T follicular helper cell (primary cell): Measurements from ENCODE around the gene CHRM4.
A peak's percentile ranks its signal among the peaks of the same experiment; 100 is the strongest.

ENCODE experiments used
- DNase-seq: peaks from one replicate; pipeline ENCODE4 v3.0.0-alpha.2; 2020; ENCODE audit warnings: low read depth

Gene CHRM4

DNA sequence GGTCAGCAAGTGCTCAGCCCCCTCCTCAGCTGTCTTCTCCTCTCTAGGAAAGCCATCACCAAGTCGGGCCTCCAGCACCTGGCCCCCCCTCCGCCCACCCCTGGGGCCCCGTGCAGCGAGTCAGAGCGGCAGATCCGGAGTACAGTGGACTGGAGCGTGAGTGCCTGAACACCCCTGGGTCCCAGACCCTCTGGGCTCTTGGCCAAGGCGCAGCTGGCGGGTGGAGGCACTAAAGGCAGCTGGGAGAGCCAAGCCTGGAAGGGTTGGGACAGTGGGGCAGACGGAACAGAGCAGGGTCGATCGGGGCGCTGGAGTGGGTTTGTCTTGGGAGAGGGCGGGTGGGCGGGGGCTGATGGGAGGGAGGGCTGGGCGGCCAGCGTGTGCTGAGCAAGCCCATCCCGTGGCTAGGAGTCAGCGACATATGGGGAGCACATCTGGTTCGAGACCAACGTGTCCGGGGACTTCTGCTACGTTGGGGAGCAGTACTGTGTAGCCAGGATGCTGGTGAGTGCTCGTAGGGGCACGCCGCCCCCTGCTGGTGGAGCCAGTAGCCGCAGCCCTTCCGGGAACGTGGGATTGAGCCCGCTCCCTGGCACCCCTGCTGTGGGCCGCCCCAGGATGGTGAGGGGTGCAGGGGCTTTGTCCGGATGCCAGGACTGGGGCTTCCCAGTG, 24.2 kb downstream of the CHRM4 start:
- DNase-seq = peak; percentile 63

DNA sequence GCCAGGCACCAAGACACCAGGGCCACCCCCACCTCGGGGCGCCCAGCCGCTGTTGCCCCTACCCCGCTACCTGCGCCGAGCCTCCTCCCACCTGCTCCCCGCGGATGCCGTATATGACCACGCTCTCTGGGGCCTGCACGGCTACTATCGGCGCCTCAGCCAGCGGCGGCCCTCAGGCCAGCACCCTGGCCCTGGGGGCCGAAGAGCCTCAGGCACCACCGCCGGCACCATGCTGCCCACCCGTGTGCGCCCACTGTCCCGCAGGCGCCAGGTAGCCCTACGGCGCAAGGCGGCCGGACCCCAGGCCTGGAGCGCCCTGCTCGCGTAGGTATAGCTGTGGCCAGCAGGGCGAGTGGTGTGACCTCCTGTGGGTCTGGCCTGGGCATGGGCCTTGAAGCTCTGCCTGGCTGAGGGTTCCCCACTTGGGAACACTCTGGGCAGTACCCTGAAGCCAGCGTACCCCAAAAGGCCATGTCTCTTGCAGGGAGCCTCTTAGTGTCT, 24.9 kb downstream of the CHRM4 start:
- no peak for DNase-seq

DNA sequence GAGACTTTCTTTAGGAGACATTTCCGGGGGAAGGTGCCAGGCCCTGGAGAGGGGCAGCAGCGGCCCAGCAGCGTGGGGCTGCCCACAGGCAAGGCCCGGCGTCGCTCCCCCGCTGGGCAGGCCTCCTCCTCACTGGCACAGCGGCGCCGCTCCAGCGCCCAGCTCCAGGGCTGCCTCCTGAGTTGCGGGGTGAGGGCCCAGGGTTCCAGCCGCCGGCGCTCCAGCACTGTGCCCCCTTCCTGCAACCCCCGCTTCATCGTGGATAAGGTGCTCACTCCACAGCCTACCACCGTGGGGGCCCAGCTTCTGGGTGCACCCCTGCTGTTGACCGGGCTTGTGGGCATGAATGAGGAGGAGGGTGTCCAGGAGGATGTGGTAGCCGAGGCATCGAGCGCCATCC, 25.3 kb downstream of the CHRM4 start:
- DNase-seq = no peak

DNA sequence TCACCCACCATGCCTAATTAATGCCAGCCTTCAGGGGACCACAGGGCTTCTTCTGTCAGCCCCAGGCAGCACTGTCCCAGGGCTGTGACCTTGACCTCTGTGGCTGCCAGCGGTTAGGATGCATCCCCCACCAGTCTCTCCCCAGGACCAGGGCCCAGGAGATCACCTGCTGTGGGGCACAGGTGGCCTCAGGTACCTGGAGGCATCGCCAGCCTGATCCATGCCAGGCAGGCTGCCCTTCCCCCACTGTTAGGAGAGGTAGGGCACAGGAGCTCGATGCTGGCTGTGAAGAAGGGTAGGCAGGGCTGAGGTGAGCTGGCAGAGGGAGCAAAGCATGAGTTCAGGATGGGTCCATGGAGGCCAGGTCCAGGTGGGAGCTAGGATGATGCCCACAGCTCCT, 26.8 kb downstream of the CHRM4 start:
- no peak for DNase-seq

DNA sequence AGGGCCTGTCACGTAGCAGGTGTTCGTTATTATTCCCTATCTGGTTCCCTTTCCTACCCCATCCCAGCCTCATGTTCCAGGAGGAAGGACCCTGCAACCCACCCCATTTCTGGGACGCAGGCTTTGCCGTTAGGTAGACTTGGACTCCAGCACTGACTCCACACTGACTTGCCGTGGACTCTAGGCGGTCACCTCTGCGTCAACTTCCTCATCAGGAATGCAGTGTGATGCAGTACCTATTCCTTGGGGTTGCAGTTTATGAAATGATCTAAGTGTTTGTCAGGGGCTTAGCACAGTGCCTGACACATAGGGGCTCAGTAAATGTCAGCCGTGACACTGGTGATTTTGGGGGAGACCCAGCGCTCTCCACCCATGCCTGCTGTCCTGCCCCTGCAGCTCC, 27.5 kb downstream of the CHRM4 start:
- no peak for DNase-seq

DNA sequence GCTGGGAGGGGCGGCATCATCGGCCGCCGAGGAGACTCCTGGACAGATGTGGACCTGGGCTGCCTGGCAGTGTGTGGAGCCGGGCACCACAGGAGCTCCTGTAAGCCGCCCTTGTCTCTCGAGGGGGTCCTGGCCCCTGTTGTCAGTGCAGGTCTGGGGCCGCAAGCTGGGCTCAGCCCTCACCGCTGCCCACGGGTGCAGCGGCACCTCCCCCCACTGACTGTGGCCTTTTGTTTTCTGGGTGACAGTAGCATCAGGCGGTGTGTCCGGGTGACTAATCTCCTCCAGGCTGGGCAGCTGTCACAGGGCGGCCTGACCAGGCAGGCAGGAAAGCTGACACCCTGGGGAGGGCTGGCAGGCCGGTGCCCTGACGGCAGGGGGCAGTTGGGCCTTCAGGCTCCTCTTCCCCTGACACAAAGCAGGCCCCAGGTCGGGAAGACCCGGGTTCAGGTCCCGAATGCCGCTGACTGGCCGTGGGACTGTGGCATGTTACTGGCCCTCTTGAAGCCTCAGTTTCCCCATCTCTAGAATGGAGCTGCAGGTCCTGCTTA, 28.0 kb downstream of the CHRM4 start:
- no peak for DNase-seq

DNA sequence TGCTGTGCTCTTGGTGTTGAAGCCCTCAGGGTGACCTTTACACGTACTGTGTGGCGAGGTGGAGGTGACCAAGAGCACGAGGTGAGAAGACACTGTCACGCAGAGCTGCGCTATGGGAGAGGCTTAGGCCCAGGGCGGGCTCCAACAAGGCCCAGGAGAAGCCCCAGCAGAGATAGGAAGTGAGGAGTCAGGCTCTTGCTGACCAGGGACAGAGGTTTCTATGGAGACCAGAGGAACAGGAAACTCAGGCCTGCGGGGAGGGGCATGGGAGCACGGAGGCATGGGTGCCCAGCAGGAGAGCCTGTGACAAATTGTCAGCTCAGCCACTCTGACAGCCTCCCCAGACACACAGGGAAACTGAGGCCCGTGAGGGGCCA, 28.6 kb downstream of the CHRM4 start:
- no peak for DNase-seq

DNA sequence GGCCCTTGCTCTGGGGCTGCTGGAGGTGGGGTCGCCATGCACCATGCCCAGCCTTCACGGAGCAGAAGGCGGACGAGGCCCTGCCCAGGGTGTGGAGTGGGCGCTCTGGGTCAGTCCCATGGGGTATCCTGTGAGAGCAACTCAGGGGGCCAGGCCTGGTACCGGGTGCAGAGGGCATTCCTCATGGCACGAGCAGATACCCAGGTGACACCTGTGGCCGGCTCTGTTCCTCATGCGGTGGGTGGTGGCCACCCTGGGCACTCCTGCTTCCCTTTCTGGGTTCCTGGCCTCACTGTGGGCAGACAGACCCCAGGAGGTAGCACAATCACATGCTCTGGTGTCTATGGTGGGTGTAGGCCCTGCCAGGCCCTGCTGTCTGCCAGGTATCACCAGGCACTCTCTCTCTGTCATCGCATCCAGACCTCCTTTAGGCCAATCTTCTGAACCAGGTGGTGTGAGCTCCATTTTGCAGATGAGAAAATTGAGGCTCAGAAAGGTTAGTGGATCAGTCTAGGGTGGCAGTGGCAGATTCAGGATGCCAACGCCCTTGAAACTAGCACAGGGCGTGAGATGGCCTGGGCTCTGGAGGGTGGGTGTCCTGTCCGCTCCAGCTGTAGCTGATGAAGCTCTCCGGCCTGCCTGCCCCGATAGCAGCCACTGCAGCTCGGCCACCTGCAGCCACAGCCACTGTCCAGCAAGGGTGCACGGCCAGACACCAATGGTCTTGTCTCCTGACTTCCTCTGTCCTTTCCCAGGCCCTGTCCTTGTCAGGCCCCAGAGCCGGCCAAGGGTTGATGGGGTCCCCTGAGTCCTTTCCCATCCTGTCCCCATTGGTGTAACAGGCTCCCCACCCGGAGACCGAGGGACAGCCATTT, 29.2 kb downstream of the CHRM4 start:
- DNase-seq = no peak

DNA sequence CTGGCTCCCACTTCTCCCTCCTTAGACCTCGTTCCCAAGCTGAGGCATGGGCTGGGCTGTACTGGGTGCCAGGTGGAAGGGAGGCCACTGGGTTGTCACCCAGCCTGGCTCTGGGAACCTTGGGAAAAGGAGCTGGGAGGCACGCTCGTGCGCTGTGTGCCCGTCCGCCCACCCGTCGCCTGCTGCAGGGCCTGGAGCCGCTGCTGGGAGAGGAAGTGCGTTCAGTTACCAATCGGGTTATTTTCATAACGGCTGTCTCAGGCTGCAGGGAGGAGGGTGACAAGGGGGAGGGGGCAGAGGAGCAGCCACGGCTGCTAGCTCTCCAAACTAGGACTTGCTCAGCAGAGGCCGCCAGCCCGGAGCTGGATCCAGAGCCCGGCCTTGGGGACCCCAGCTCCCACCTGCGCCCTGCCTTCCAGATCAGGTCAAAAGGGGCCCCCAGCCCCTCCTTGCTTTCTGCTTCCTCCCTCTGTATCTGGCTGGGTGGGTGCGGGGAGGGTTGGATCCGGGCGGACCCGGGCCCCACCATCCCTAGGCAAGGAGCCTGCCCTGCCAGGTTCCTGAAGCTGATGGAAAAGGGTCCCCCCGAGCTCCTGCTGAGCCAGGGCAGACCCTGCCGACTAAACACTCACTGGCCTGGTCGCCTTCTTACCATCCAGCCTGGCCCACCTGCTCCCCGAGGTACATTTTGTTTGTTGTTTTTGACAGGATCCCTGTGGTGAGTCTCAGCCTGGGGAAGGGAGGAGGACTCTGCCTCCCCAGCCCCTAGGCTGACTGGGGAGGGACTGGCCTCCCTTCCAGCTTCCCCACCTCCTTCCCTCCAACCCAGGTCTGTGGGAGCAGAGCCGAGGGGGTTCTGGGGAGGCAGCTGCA, 30.1 kb downstream of the CHRM4 start:
- peak; percentile 55 for DNase-seq

DNA sequence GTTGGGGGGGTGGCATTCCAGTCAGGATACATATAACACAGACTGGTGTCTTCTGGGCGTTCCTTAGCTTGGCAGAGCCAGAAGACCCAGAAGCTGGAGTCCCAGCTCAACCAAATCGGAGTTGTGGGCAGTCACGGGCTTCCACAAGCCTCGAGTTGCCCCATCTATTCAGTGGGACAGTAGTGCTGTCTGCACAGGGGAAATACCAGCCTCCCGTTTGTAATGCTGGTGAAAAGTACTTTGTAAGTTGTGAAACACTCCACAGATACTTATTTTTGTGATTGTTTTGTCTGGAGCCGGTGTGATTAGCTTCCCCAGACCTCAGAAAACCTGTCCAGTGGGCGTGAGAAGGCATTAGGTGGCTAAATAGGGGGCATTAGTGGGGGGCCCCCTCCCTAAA, 30.7 kb downstream of the CHRM4 start:
- DNase-seq = no peak

DNA sequence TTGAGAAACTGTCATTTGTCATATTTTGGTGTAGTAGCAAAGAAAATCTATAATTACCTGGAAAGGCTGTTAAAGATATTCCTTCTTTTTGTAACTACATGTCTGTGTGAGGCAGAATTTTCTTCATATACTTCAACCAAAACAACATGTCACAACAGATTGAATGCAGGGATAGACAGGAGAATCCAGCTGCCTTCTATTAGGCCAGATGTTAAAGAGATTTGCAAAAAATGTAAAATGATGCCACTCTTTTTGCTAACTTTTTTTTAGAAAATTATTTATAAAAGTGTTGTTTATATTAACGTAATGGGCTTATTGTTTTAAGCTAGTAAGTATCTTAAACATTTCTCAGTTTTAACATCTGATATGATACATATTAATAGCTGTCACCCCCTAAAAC, 31.6 kb downstream of the CHRM4 start:
- DNase-seq = no peak

DNA sequence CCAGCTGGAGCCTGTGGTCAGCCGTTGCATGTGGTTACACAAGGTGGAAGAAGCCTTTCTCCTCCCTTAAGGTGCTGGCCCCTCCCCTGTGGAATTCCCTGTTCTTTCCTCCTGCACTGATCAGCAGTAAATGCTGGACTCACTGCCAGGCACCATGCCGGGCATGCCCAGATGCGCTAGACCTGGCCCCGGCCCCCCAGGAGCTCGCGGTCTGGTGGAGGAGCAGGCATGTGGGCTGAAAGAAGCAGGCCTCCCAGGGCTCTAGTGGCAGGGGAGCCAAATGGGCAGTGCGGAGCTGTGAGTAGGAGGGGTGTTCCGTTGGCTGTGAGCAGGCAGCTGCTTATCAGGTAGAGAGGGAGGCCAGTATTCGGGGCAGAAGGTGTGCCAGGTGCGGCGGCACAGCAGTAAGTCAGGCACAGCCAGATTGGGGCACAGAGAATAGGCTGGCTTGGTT, 34.1 kb downstream of the CHRM4 start:
- DNase-seq = no peak

DNA sequence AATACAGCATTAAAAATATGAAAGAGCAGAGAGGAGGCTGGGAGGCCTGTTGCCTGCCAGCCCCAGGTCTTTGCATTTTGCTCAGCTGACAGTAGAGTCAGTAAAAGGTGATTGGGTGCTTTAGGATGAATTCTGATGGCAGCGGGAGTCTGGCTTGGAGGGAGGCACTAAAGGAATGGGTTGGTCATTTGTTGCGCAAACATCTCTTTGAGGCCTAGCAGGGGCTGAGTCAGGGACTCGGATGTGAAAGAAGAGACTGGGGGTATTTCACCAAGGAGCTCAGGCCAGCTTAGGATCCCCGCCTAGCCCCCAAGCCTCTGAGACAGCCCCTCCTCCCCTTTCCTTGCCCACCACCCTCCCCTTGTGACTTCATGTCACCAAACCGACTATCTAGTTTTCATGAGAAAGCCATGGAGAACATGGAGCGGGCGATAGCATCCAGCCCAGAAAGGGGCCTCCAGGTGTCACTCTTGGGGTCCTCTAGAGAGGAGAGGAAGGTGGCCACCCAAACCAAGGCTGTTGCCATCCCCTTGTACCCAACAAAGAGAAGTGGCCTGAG, 34.6 kb downstream of the CHRM4 start:
- DNase-seq = no peak

DNA sequence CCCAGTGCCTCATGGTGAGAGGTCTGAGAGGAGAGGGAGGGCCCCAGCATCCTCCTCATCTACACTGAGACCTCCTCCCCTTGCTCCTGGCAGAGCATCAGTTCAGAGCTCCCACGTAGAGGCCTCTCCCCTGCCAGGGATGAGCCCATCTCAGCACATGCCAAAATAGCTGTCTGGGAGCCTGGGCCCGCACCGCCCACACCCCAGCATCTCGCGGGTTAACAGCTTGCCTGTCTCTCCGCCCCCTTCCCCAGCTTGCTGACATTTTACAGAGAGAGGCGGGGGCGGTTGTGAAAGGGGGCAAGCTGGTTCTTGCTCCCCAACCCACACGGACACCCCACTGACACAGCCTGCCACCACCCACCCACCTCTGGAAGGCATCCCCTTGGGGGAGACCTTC, 37.9 kb downstream of the CHRM4 start:
- no peak for DNase-seq

DNA sequence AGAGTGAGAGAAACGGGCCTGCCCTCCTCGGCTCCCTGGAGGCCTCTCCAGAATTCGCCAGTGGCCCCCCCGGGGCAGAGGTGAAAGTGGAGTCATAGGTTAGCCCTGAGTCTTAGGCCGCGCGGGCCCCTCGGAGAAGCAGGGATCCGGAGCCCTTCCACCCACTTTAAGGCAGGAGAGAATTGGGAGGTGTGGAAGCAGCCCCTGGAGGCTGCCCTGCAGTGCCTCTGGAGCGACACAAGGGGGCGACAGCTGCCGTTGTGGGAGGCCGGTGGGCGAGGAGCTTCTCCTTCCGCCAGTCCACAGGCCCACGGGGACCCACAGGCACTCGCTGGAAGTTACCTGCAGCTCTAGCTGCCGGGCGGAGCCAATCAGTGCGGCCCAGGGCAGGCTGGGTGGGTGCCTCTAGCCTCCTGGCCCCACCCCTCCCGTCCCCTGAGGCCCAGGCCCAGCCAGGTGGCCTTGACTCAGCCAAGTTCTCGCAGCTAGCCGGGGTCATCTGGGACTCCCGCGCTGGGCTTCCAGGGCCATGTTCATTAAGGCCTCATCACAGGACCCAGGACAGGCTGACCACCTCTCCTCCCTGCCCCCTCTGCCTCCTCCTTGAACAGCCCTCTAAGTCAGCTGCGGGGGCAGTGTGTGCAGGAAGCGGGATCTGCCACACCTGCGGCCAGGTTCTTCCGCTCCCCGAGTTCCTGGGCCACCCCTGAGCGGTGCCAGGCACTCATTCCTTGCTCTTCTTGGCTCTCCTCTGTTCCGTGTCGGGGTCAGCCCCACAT, 39.3 kb downstream of the CHRM4 start:
- peak; percentile 73 for DNase-seq

DNA sequence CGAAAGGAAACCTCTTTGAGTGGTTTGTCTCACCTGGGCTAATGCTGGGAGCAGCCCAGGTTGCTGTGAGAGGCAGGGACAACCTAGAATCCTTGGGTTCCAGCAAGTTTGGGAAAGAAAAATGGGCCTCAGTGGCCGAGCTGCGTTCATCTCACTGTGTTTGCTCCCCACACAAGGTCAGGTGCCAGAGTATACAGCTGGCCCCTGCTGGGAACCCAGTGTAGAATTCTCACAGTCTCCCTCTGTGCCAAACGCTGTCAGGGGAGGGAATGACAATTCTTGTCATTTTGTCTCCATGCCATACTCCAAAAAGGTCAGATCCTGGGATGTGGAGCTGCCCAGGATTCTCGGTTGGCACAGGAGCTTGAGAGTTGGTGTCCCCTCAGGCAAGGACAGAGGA, 40.0 kb downstream of the CHRM4 start:
- no peak for DNase-seq

DNA sequence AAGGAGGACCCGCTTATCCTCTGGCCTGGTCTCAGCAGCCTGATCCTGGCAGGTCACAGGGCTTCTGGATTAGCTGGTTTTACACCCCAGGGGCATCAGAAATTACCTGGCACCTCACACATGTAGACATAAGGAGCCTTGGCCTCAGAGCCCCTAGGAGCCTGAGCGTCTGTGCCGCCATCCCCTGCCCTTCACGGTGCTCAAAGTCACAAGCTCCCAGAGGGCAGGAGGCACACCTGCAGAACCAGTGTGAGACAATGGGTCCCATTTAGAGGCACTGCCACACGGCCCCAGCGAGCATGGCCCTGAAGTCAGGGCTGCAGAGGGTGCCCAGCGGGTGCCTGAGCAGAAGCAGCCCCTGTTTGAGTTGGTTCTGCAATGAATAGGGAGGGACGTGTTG, 40.4 kb downstream of the CHRM4 start:
- no peak for DNase-seq

DNA sequence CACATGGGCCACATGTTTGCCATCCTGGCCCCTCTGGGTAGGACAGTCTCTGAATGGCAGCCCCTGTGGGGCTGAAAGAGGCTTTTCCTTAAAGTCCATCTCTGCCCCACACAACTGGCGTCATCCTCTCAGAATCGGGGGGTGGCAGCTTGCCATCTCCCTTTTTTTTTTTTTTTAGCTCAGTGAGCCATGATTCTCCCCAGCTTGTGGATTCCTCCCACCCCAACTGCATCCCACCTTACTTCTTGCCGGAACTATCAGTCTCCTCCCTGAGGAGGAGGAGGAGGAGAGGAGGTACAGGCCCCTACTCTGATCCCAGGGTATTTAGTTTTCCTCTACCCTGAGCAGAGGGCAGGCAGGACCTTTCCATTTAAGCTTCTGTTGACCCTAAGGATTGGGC, 40.9 kb downstream of the CHRM4 start:
- no peak for DNase-seq

DNA sequence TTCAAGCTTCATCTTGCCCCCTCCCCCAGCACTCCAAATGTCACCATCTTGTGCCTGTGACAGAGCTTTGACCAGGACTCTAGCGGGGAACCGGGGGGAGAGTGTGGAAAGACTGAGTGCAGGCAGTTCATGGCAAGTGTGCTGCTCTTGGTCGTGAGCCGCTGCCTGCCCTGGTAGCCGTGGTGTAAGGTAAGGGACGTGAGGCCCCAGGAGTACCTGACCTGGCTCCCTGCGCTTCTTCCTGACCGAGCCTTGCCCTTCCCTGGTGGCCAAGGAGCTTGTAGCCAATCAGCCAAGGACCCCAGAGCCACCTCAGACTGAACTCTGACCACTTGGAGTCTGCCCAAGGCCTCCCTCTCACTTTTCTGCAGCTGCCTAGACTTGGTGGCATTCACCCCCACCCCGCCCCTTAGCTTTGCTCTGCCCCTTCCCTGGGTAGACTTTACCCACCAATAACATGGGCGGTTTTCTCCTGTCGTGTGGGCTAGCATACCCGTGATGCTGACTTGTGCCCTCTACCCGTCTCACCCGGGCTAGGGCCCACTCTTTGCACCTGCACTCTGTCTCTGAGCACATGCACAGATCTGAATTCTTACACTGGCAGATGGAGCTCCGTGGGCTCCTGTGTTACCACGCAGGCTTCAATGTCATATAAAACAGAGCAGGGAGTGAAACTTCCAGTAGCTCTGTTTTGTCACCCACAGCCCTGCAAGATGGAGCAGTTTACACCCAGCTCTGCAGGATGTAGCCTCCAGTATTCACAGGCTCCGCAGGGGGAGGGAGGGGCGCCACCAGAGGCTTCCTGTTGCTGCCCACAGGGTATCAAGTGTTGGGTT, 42.8 kb downstream of the CHRM4 start:
- no peak for DNase-seq
